GM10847 (cell line): Measurements from ENCODE around the gene AGTRAP.

ENCODE experiments used
- POLR2A ChIP-seq: IDR thresholded peaks from 2 replicates; pipeline ENCODE4 v1.6.1; 2011; ENCODE audit not compliant: insufficient read length; ENCODE audit errors: extremely low read depth

Gene AGTRAP

GRCh38 chr1:11721311-11721710 is 14.6 kb upstream of the AGTRAP start:
- TF ChIP-seq POLR2A, result no peak

- no peak for TF ChIP-seq POLR2A
Observed at GRCh38 chr1:11722538-11722937, 13.4 kb upstream of the AGTRAP start.

GRCh38 chr1:11725616-11726015 is 10.3 kb upstream of the AGTRAP start:
- TF ChIP-seq POLR2A, result no peak

- no peak for TF ChIP-seq POLR2A
Observed at GRCh38 chr1:11727119-11727518, 8.8 kb upstream of the AGTRAP start.

- TF ChIP-seq POLR2A, result no peak
Observed at GRCh38 chr1:11728126-11728806, 7.7 kb upstream of the AGTRAP start.

GRCh38 chr1:11729155-11729497 is 6.8 kb upstream of the AGTRAP start:
- TF ChIP-seq POLR2A, result no peak

- TF ChIP-seq POLR2A, result no peak
Observed at GRCh38 chr1:11729498-11730428, 6.2 kb upstream of the AGTRAP start.

- no peak for TF ChIP-seq POLR2A
Observed at GRCh38 chr1:11730429-11730891, 5.5 kb upstream of the AGTRAP start.

- no peak for TF ChIP-seq POLR2A
Observed at GRCh38 chr1:11731691-11732283, 4.1 kb upstream of the AGTRAP start.

GRCh38 chr1:11733306-11733705 is 2.6 kb upstream of the AGTRAP start:
- no peak for TF ChIP-seq POLR2A

- TF ChIP-seq POLR2A, result no peak
Observed at GRCh38 chr1:11735531-11735853, 444 bp upstream of the AGTRAP start.

GRCh38 chr1:11736746-11737639 is 1.1 kb downstream of the AGTRAP start:
- TF ChIP-seq POLR2A, result no peak

GRCh38 chr1:11738096-11738495 is 2.2 kb downstream of the AGTRAP start:
- no peak for TF ChIP-seq POLR2A

- no peak for TF ChIP-seq POLR2A
Observed at GRCh38 chr1:11738783-11739182, 2.8 kb downstream of the AGTRAP start.

- no peak for TF ChIP-seq POLR2A
Observed at GRCh38 chr1:11740258-11741192, 4.6 kb downstream of the AGTRAP start.

- no peak for TF ChIP-seq POLR2A
Observed at GRCh38 chr1:11741482-11741881, 5.5 kb downstream of the AGTRAP start.
